Measurements from ENCODE around the gene AUTS2.
A peak's percentile ranks its signal among the peaks of the same experiment; 100 is the strongest.

AUTS2 gene

GRCh38 chr7:70047891-70048448 lies 449.7 kb downstream of the AUTS2 start:
- DNase-seq: no peak

GRCh38 chr7:70051726-70052125 lies 453.5 kb downstream of the AUTS2 start:
- no peak for DNase-seq

- DNase-seq: no peak
Measured at GRCh38 chr7:70052691-70053090, 454.4 kb downstream of the AUTS2 start.

- DNase-seq: no peak
Measured at GRCh38 chr7:70053421-70053820, 455.1 kb downstream of the AUTS2 start.

- DNase-seq: no peak
Measured at GRCh38 chr7:70053989-70054388, 455.7 kb downstream of the AUTS2 start.

- DNase-seq: no peak
Measured at GRCh38 chr7:70056363-70056762, 458.1 kb downstream of the AUTS2 start.

- no peak for DNase-seq
Measured at GRCh38 chr7:70060298-70061068, 462.2 kb downstream of the AUTS2 start.

- DNase-seq: no peak
Measured at GRCh38 chr7:70063371-70063770, 465.1 kb downstream of the AUTS2 start.

- DNase-seq: no peak
Measured at GRCh38 chr7:70063927-70064326, 465.7 kb downstream of the AUTS2 start.

- DNase-seq: no peak
Measured at GRCh38 chr7:70066844-70067243, 468.6 kb downstream of the AUTS2 start.

GRCh38 chr7:70068531-70068930 lies 470.3 kb downstream of the AUTS2 start:
- DNase-seq: peak; percentile 16

- no peak for DNase-seq
Measured at GRCh38 chr7:70069977-70070376, 471.7 kb downstream of the AUTS2 start.

- DNase-seq: no peak
Measured at GRCh38 chr7:70071766-70072165, 473.5 kb downstream of the AUTS2 start.

GRCh38 chr7:70072220-70072619 lies 473.9 kb downstream of the AUTS2 start:
- peak; percentile 76 for DNase-seq

- no peak for DNase-seq
Measured at GRCh38 chr7:70076325-70076724, 478.1 kb downstream of the AUTS2 start.

- DNase-seq: no peak
Measured at GRCh38 chr7:70082099-70082611, 483.9 kb downstream of the AUTS2 start.

- DNase-seq: no peak
Measured at GRCh38 chr7:70091362-70091761, 493.1 kb downstream of the AUTS2 start.

GRCh38 chr7:70092314-70093204 lies 494.3 kb downstream of the AUTS2 start:
- no peak for DNase-seq

GRCh38 chr7:70093205-70093904 lies 495.1 kb downstream of the AUTS2 start:
- DNase-seq: peak; percentile 43

- DNase-seq: no peak
Measured at GRCh38 chr7:70094831-70095230, 496.6 kb downstream of the AUTS2 start.

GRCh38 chr7:70097645-70098044 lies 499.4 kb downstream of the AUTS2 start:
- DNase-seq: no peak

- no peak for DNase-seq
Measured at GRCh38 chr7:70098133-70098561, 499.9 kb downstream of the AUTS2 start.
